ENCODE results near the gene LRP1.

Gene LRP1

GRCh38 chr12:57187222-57188089 is 59.2 kb downstream of the LRP1 start:
- Histone ChIP-seq H3K4me2 (ENCODE audit: low read length) (no peak overlapping the region), H3K36me3 (replicated peaks; ENCODE audit: low read depth, low read length) (no peaks in the 10 kb centered on the region), H3K27ac (ENCODE audit: low read length) (no peak overlapping the region), H3K4me3 (ENCODE audit: low read length) (no peak overlapping the region), H3K4me1 (ENCODE audit: low read length) (peaks cover 5% of the 10 kb centered on the region), H3K27me3 (ENCODE audit: low read depth, low read length) (no peaks in the 10 kb centered on the region), H4K20me1 (ENCODE audit: insufficient read depth, low read length) (no peaks in the 10 kb centered on the region), H3K79me2 (ENCODE audit: low read length) (no peaks in the 10 kb centered on the region), H2AFZ (ENCODE audit: low read depth, low read length) (no peak overlapping the region), H3K9me3 (ENCODE audit: insufficient read depth, low read length) (no peaks in the 10 kb centered on the region), H3K9ac (ENCODE audit: low read length) (no peak overlapping the region)
- no peak for TF ChIP-seq CTCF (IDR thresholded peaks at IDR 0.05; ENCODE audit: low read depth, low read length)
- no peak for TF ChIP-seq EZH2phosphoT487 (IDR thresholded peaks at IDR 0.05; ENCODE audit: low read depth)

- H3K4me3 ChIP-seq (ENCODE audit: low read length) = no peak overlapping the region
- H3K4me2 ChIP-seq (ENCODE audit: low read length) = no peak overlapping the region
Measured at GRCh38 chr12:57188090-57188425, 59.8 kb downstream of the LRP1 start.

GRCh38 chr12:57190037-57190436 is 61.8 kb downstream of the LRP1 start:
- H2AFZ ChIP-seq (ENCODE audit: low read depth, low read length) = no peak overlapping the region
- H3K27ac ChIP-seq (ENCODE audit: low read length) = no peak overlapping the region
- H3K79me2 ChIP-seq (ENCODE audit: low read length) = no peaks in the 10 kb centered on the region
- no peak for TF ChIP-seq CTCF (IDR thresholded peaks at IDR 0.05; ENCODE audit: low read depth, low read length)
- no peak for TF ChIP-seq EZH2phosphoT487 (IDR thresholded peaks at IDR 0.05; ENCODE audit: low read depth)
- no peaks in the 10 kb centered on the region for H3K4me1 ChIP-seq (ENCODE audit: low read length)
- H3K4me3 ChIP-seq (ENCODE audit: low read length) = no peak overlapping the region
- H3K9ac ChIP-seq (ENCODE audit: low read length) = no peak overlapping the region
- no peaks in the 10 kb centered on the region for H4K20me1 ChIP-seq (ENCODE audit: insufficient read depth, low read length)
- H3K27me3 ChIP-seq (ENCODE audit: low read depth, low read length) = no peaks in the 10 kb centered on the region
- H3K36me3 ChIP-seq (replicated peaks; ENCODE audit: low read depth, low read length) = no peaks in the 10 kb centered on the region
- no peak overlapping the region for H3K4me2 ChIP-seq (ENCODE audit: low read length)
- no peaks in the 10 kb centered on the region for H3K9me3 ChIP-seq (ENCODE audit: insufficient read depth, low read length)

More at GRCh38 chr12:57188090-57188425, 59.8 kb downstream of the LRP1 start:
- H3K27ac ChIP-seq (ENCODE audit: low read length) = no peak overlapping the region
- H3K9me3 ChIP-seq (ENCODE audit: insufficient read depth, low read length) = no peaks in the 10 kb centered on the region
- H3K36me3 ChIP-seq (replicated peaks; ENCODE audit: low read depth, low read length) = no peaks in the 10 kb centered on the region
- TF ChIP-seq EZH2phosphoT487 (IDR thresholded peaks at IDR 0.05; ENCODE audit: low read depth) = no peak
- no peak for TF ChIP-seq CTCF (IDR thresholded peaks at IDR 0.05; ENCODE audit: low read depth, low read length)
- H3K9ac ChIP-seq (ENCODE audit: low read length) = no peak overlapping the region
- H3K4me1 ChIP-seq (ENCODE audit: low read length) = peaks cover 4% of the 10 kb centered on the region
- H3K79me2 ChIP-seq (ENCODE audit: low read length) = no peaks in the 10 kb centered on the region
- H4K20me1 ChIP-seq (ENCODE audit: insufficient read depth, low read length) = no peaks in the 10 kb centered on the region
- H3K27me3 ChIP-seq (ENCODE audit: low read depth, low read length) = no peaks in the 10 kb centered on the region
- no peak overlapping the region for H2AFZ ChIP-seq (ENCODE audit: low read depth, low read length)

- H2AFZ ChIP-seq (ENCODE audit: low read depth, low read length) = no peak overlapping the region
- no peaks in the 10 kb centered on the region for H3K4me1 ChIP-seq (ENCODE audit: low read length)
- H3K79me2 ChIP-seq (ENCODE audit: low read length) = no peaks in the 10 kb centered on the region
- H4K20me1 ChIP-seq (ENCODE audit: insufficient read depth, low read length) = no peaks in the 10 kb centered on the region
- H3K27ac ChIP-seq (ENCODE audit: low read length) = no peak overlapping the region
- H3K4me3 ChIP-seq (ENCODE audit: low read length) = no peak overlapping the region
- H3K9ac ChIP-seq (ENCODE audit: low read length) = no peak overlapping the region
- no peak overlapping the region for H3K4me2 ChIP-seq (ENCODE audit: low read length)
- no peaks in the 10 kb centered on the region for H3K27me3 ChIP-seq (ENCODE audit: low read depth, low read length)
- no peaks in the 10 kb centered on the region for H3K36me3 ChIP-seq (replicated peaks; ENCODE audit: low read depth, low read length)
- no peak for TF ChIP-seq EZH2phosphoT487 (IDR thresholded peaks at IDR 0.05; ENCODE audit: low read depth)
- TF ChIP-seq CTCF (IDR thresholded peaks at IDR 0.05; ENCODE audit: low read depth, low read length) = no peak
- H3K9me3 ChIP-seq (ENCODE audit: insufficient read depth, low read length) = no peaks in the 10 kb centered on the region
Measured at GRCh38 chr12:57190821-57191220, 62.5 kb downstream of the LRP1 start.

Measured in OCI-LY3 (cell line).